Anterior cingulate cortex (tissue), 58 donors: ENCODE measurements around the gene ING4.

Experiments
- DNase-seq, 58 donors: peaks; one replicate each; lab custom pipeline; 2025; lab: John Stamatoyannopoulos, UW

Gene ING4

GRCh38 chr12:6612652-6613014 lies 50.3 kb downstream of the ING4 start:
- peak in 2 of 58 donors; percentile 60 to 75 for DNase-seq

GRCh38 chr12:6612247-6612646 lies 50.7 kb downstream of the ING4 start:
- no peak for DNase-seq

- DNase-seq = no peak
These were observed 54.2 kb downstream of the ING4 start for GRCh38 chr12:6608592-6609281.

GRCh38 chr12:6607751-6608591 lies 54.9 kb downstream of the ING4 start:
- peak in 29 of 58 donors; percentile 34 to 89 (median 61) for DNase-seq

- DNase-seq = peak in 40 of 58 donors; percentile 27 to 81 (median 56)
These were observed 56.4 kb downstream of the ING4 start for GRCh38 chr12:6606331-6607131.

- DNase-seq = peak in 29 of 58 donors; percentile 21 to 66 (median 44)
These were observed 57.2 kb downstream of the ING4 start for GRCh38 chr12:6605421-6606330.

- DNase-seq = no peak
These were observed 58.5 kb downstream of the ING4 start for GRCh38 chr12:6604259-6605029.

- peak in 9 of 58 donors; percentile 14 to 73 (median 17) for DNase-seq
These were observed 59.8 kb downstream of the ING4 start for GRCh38 chr12:6603095-6603567.

- no peak for DNase-seq
These were observed 60.4 kb downstream of the ING4 start for GRCh38 chr12:6602526-6602925.
